Liver (tissue), 9 donors: ENCODE results near the gene RNF144A. TPM values are rescaled to one million over a fixed set of nuclear protein-coding genes. Genes with fewer than 3 reads are reported as not detected.
"Not testable (repeated sequence)": the region's sequence is repeated elsewhere in the genome, so short reads cannot be mapped to it uniquely, and the experiment has no call there.

Experiments
- DNase-seq: peaks from one replicate; pipeline ENCODE4 v3.0.0-alpha.2; 2017; ENCODE audit warnings: low spot score
- H3K27ac ChIP-seq, 2 donors: one replicate each; pipeline ENCODE4 v1.7.0; 2013; ENCODE audit warnings: inconsistent platforms in 2 of 2, low read length in 2 of 2, control low read depth in 1 of 2, low read depth in 1 of 2, mild to moderate bottlenecking in 1 of 2
- H3K27me3 ChIP-seq, 4 donors: one replicate each; pipeline versions ENCODE4 v1.6.1 to v1.7.0; 2013; ENCODE audit warnings: low read length in 3 of 4, inconsistent platforms in 1 of 4, mild to moderate bottlenecking in 1 of 4, moderate library complexity in 1 of 4; ENCODE audit not compliant: control insufficient read depth in 4 of 4, insufficient read depth in 4 of 4
- H3K36me3 ChIP-seq, 4 donors: one replicate each; pipeline versions ENCODE4 v1.6.1 to v1.7.0; 2013; ENCODE audit warnings: low read length in 3 of 4, mild to moderate bottlenecking in 3 of 4, low read depth in 1 of 4, moderate library complexity in 1 of 4; ENCODE audit not compliant: control insufficient read depth in 4 of 4, insufficient read depth in 3 of 4
- H3K4me1 ChIP-seq, 4 donors: one replicate each; pipeline versions ENCODE4 v1.6.1 to v1.7.0; 2013; ENCODE audit warnings: low read length in 3 of 4, mild to moderate bottlenecking in 3 of 4, moderate library complexity in 1 of 4; ENCODE audit not compliant: control insufficient read depth in 4 of 4, insufficient read depth in 4 of 4
- H3K4me3 ChIP-seq, 3 donors: one replicate each; pipeline versions ENCODE4 v1.6.1 to v1.7.0; 2013; ENCODE audit warnings: low read length in 3 of 3, control low read depth in 1 of 3, low read depth in 1 of 3, mild to moderate bottlenecking in 1 of 3
- H3K9ac ChIP-seq, 2 donors: one replicate each; pipeline ENCODE4 v1.7.0; 2013; ENCODE audit warnings: low read length in 2 of 2, mild to moderate bottlenecking in 2 of 2, moderate library complexity in 2 of 2, control low read depth in 1 of 2, low read depth in 1 of 2
- H3K9me3 ChIP-seq, 4 donors: one replicate each; pipeline versions ENCODE4 v1.6.1 to v1.7.0; 2013; ENCODE audit warnings: low read length in 3 of 4; ENCODE audit not compliant: control insufficient read depth in 4 of 4
- ATF3 ChIP-seq: IDR thresholded peaks from 2 replicates; pipeline ENCODE4 v1.6.1; 2016; ENCODE audit warnings: antibody characterized with exemption
- CTCF ChIP-seq: fragments of 150-350 bp; IDR thresholded peaks from 2 replicates; pipeline ENCODE4 v1.5.1; 2017; ENCODE audit warnings: improper control_type of control experiment, low read depth, low read length; ENCODE audit not compliant: missing input control
- EGR1 ChIP-seq, 2 donors: IDR thresholded peaks; 2 replicates each; pipeline ENCODE4 v1.6.1; 2016 to 2018; ENCODE audit warnings: antibody characterized with exemption in 2 of 2, low read depth in 2 of 2
- FOXA1 ChIP-seq: IDR thresholded peaks from 2 replicates; pipeline ENCODE4 v1.6.1; 2016; ENCODE audit warnings: antibody characterized with exemption
- GABPA ChIP-seq, 2 donors: IDR thresholded peaks in 1 of 2; conservative IDR thresholded peaks in 1 of 2; 2 replicates each; pipeline ENCODE4 v1.6.1; 2016; ENCODE audit warnings: antibody characterized with exemption in 2 of 2, mild to moderate bottlenecking in 1 of 2, moderate library complexity in 1 of 2
- HNF4G ChIP-seq: IDR thresholded peaks from 2 replicates; pipeline ENCODE4 v1.6.1; 2016; ENCODE audit warnings: antibody characterized with exemption
- JUND ChIP-seq, 2 donors: IDR thresholded peaks; 2 replicates each; pipeline ENCODE4 v1.6.1; 2016; ENCODE audit warnings: antibody characterized with exemption in 2 of 2
- NR2F2 ChIP-seq: IDR thresholded peaks from 2 replicates; pipeline ENCODE4 v1.6.1; 2016; ENCODE audit warnings: antibody characterized with exemption
- RAD21 ChIP-seq, 2 donors: IDR thresholded peaks; 2 replicates each; pipeline ENCODE4 v1.6.1; 2016; ENCODE audit warnings: antibody characterized with exemption in 2 of 2, mild to moderate bottlenecking in 2 of 2
- REST ChIP-seq: IDR thresholded peaks from 2 replicates; pipeline ENCODE4 v1.6.1; 2016; ENCODE audit warnings: antibody characterized with exemption, mild to moderate bottlenecking
- RXRA ChIP-seq, 2 donors: IDR thresholded peaks; 2 replicates each; pipeline ENCODE4 v1.6.1; 2017 to 2018; ENCODE audit warnings: antibody characterized with exemption in 2 of 2, mild to moderate bottlenecking in 1 of 2
- SP1 ChIP-seq: IDR thresholded peaks from 2 replicates; pipeline ENCODE4 v1.6.1; 2018; ENCODE audit warnings: antibody characterized with exemption, mild to moderate bottlenecking
- TAF1 ChIP-seq: conservative IDR thresholded peaks from 2 replicates; pipeline ENCODE4 v1.6.1; 2016; ENCODE audit warnings: antibody characterized with exemption, mild to moderate bottlenecking
- YY1 ChIP-seq: IDR thresholded peaks from 2 replicates; pipeline ENCODE4 v1.6.1; 2016; ENCODE audit warnings: antibody characterized with exemption, mild to moderate bottlenecking
- ZBTB33 ChIP-seq: IDR thresholded peaks from 2 replicates; pipeline ENCODE4 v1.6.1; 2016; ENCODE audit warnings: antibody characterized with exemption
- WGBS: extraction: QIAGEN DNeasy Blood & Tissue Kit; methylation state at CpG from one replicate; pipeline ENCODE4 v1.1.7; 2013; 5-methylcytosine and 5-hydroxymethylcytosine counted together
- polyA plus RNA-seq, 2 donors: library from polyadenylated mRNA; stranded (reverse) in 1 of 2; unstranded in 1 of 2; fragments of 200-250 nt in 1 of 2; fragments of >200 nt in 1 of 2; fragmentation: Nextera tagmentation in 1 of 2; extraction: Ambion mirVana in 1 of 2; gene quantifications; one replicate each; pipeline versions ENCODE4 v1.2.1 to v1.2.3, GENCODE V29; 2013 to 2015
- total RNA-seq, 2 donors: library from RNA; depleted of rRNA; stranded (reverse); fragments of >200 nt; gene quantifications; one replicate each; pipeline ENCODE4 v1.2.3, GENCODE V29; 2014
- donor health status: healthy.
- donor health status: healthy.
- donor health status: healthy.
- donor health status: healthy.
- donor health status: healthy.

RNF144A gene
- total and polyA plus RNA-seq, 4 donors = 1.0 to 10.4 (median 2.3) TPM

GRCh38 chr2:6902581-6902980, 14.6 kb upstream of the RNF144A start:
- 96% methylated on average over 2 of the region's 2 CpGs for WGBS

GRCh38 chr2:6905668-6906067, 11.5 kb upstream of the RNF144A start:
- H3K9me3 ChIP-seq = no peaks in the 10 kb centered on the region
- WGBS = 97% methylated on average over 1 of the region's 1 CpG
- TF ChIP-seq GABPA (IDR thresholded peaks at IDR 0.05 in 1 of 2, conservative IDR thresholded peaks at IDR 0.05 in 1 of 2) (no peak), NR2F2 (no peak), REST (no peak), HNF4G (no peak), CTCF (no peak), ZBTB33 (no peak), RAD21 (IDR thresholded peaks at IDR 0.05) (no peak), YY1 (no peak), TAF1 (no peak), EGR1 (IDR thresholded peaks at IDR 0.05; ENCODE audit: low read depth in 2 of 2) (no peak), JUND (IDR thresholded peaks at IDR 0.05) (no peak), RXRA (IDR thresholded peaks at IDR 0.05) (no peak), ATF3 (no peak), FOXA1 (no peak), SP1 (no peak)
- no peak overlapping the region for H3K27ac ChIP-seq
- H3K4me1 ChIP-seq = no peaks in the 10 kb centered on the region
- H3K27me3 ChIP-seq = no peaks in the 10 kb centered on the region
- H3K9ac ChIP-seq = no peak overlapping the region
- H3K36me3 ChIP-seq = no peaks in the 10 kb centered on the region
- no peak for DNase-seq
- no peak overlapping the region for H3K4me3 ChIP-seq

More at GRCh38 chr2:6902581-6902980, 14.6 kb upstream of the RNF144A start:
- not testable (repeated sequence) for H3K36me3 ChIP-seq, H3K27me3 ChIP-seq, DNase-seq, H3K9me3 ChIP-seq, H3K9ac ChIP-seq, H3K27ac ChIP-seq, H3K4me3 ChIP-seq, H3K4me1 ChIP-seq
